ENCODE results near the gene ZNF560.

Gene ZNF560

DNA sequence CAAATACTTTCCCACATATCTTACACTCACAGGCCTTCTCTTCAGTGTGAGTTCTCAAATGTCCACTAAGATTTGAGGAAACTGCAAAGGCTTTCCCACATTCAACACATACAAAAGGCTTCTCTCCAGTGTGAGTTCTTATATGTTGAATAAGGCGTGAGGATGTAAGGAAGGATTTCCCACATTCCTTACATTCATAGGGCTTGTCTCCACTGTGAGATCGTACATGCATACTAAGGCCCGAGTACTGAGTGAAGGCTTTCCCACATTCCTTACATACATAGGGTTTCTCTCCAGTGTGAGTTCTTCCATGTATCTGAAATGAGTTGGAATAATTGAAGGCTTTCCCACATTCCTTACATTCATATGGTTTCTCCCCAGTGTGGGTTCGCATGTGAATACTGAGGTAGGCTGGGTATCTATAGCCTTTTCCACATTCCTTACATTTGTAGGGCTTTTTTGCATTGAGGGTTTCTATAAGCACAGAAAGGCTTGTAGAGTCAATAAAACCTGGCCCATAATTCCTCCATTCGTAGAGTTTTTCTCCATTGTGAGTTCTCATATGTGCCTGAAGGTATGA, 30.4 kb upstream of the ZNF560 start:
- peak; percentile 34; the same call in 1 of the 2 replicates for TF ChIP-seq ZFP3 (CRISPR knock-in tag; IDR thresholded peaks at IDR 0.05)
- TF ChIP-seq ISL1 (CRISPR knock-in tag; IDR thresholded peaks at IDR 0.05) = no peak
- no peak for ATAC-seq

DNA sequence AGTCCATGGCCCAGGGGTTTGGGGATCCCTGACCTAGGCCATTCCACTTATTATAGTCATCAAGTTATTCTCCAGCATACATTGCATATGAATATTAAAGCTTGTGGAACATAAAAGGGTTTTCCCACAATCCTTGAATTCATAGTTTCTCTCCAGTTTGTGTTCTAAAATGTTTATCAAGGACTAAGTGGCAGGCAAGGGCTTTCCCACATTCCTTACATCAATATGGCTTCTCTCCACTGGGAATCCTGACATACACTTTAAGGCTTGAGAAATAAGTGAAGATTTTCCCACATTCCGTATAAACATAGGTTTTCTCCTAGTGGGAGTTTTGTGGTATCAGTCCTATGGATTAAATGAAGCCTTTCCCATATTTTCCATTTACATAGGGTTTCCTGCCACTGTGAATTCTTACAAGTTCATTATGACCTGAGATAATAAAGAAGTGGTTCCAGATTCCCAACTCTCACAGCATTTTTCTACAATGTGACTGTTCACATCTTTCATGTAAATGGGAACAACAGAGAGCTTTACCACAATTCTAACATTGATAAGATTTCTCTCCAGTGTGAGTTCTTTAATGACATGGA, 25.6 kb upstream of the ZNF560 start:
- no peak for ATAC-seq
- TF ChIP-seq TCF4 (CRISPR knock-in tag; IDR thresholded peaks at IDR 0.05; ENCODE audit: borderline replicate concordance) (no peak), BACH2 (CRISPR knock-in tag; IDR thresholded peaks at IDR 0.05; ENCODE audit: borderline replicate concordance) (no peak), ZFP30 (CRISPR knock-in tag; IDR thresholded peaks at IDR 0.05) (no peak), ESRRG (CRISPR knock-in tag; IDR thresholded peaks at IDR 0.05) (no peak), PPARA (CRISPR knock-in tag; IDR thresholded peaks at IDR 0.05; ENCODE audit: borderline replicate concordance) (no peak), ZC3H10 (CRISPR knock-in tag; IDR thresholded peaks at IDR 0.05) (no peak), ZNF565 (CRISPR knock-in tag; conservative IDR thresholded peaks at IDR 0.05; ENCODE audit: low read depth) (no peak), RARB (CRISPR knock-in tag; IDR thresholded peaks at IDR 0.05) (no peak), CSDC2 (CRISPR knock-in tag; IDR thresholded peaks at IDR 0.05) (no peak), TOX (CRISPR knock-in tag; IDR thresholded peaks at IDR 0.05; ENCODE audit: borderline replicate concordance) (no peak), ZNF8 (CRISPR knock-in tag; IDR thresholded peaks at IDR 0.05) (no peak), ZNF70 (CRISPR knock-in tag; IDR thresholded peaks at IDR 0.05) (no peak), ISL1 (CRISPR knock-in tag; IDR thresholded peaks at IDR 0.05) (no peak), ZFP3 (CRISPR knock-in tag; IDR thresholded peaks at IDR 0.05) (no peak), SNAI2 (CRISPR knock-in tag; IDR thresholded peaks at IDR 0.05) (no peak), OSR1 (CRISPR knock-in tag; IDR thresholded peaks at IDR 0.05) (no peak), GLIS3 (CRISPR knock-in tag; IDR thresholded peaks at IDR 0.05) (no peak)
- TF ChIP-seq, protein P1, sequence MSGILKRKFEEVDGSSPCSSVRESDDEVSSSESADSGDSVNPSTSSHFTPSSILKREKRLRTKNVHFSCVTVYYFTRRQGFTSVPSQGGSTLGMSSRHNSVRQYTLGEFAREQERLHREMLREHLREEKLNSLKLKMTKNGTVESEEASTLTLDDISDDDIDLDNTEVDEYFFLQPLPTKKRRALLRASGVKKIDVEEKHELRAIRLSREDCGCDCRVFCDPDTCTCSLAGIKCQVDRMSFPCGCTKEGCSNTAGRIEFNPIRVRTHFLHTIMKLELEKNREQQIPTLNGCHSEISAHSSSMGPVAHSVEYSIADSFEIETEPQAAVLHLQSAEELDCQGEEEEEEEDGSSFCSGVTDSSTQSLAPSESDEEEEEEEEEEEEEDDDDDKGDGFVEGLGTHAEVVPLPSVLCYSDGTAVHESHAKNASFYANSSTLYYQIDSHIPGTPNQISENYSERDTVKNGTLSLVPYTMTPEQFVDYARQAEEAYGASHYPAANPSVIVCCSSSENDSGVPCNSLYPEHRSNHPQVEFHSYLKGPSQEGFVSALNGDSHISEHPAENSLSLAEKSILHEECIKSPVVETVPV (CRISPR knock-in tag; IDR thresholded peaks at IDR 0.05) = no peak
- TF ChIP-seq, protein P2, sequence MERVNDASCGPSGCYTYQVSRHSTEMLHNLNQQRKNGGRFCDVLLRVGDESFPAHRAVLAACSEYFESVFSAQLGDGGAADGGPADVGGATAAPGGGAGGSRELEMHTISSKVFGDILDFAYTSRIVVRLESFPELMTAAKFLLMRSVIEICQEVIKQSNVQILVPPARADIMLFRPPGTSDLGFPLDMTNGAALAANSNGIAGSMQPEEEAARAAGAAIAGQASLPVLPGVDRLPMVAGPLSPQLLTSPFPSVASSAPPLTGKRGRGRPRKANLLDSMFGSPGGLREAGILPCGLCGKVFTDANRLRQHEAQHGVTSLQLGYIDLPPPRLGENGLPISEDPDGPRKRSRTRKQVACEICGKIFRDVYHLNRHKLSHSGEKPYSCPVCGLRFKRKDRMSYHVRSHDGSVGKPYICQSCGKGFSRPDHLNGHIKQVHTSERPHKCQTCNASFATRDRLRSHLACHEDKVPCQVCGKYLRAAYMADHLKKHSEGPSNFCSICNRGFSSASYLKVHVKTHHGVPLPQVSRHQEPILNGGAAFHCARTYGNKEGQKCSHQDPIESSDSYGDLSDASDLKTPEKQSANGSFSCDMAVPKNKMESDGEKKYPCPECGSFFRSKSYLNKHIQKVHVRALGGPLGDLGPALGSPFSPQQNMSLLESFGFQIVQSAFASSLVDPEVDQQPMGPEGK (CRISPR knock-in tag; IDR thresholded peaks at IDR 0.05; ENCODE audit: borderline replicate concordance) = no peak
- TF ChIP-seq, protein P3, sequence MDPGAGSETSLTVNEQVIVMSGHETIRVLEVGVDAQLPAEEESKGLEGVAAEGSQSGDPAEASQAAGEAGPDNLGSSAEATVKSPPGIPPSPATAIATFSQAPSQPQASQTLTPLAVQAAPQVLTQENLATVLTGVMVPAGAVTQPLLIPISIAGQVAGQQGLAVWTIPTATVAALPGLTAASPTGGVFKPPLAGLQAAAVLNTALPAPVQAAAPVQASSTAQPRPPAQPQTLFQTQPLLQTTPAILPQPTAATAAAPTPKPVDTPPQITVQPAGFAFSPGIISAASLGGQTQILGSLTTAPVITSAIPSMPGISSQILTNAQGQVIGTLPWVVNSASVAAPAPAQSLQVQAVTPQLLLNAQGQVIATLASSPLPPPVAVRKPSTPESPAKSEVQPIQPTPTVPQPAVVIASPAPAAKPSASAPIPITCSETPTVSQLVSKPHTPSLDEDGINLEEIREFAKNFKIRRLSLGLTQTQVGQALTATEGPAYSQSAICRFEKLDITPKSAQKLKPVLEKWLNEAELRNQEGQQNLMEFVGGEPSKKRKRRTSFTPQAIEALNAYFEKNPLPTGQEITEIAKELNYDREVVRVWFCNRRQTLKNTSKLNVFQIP (CRISPR knock-in tag; IDR thresholded peaks at IDR 0.05; ENCODE audit: borderline replicate concordance, low read depth) = no peak

DNA sequence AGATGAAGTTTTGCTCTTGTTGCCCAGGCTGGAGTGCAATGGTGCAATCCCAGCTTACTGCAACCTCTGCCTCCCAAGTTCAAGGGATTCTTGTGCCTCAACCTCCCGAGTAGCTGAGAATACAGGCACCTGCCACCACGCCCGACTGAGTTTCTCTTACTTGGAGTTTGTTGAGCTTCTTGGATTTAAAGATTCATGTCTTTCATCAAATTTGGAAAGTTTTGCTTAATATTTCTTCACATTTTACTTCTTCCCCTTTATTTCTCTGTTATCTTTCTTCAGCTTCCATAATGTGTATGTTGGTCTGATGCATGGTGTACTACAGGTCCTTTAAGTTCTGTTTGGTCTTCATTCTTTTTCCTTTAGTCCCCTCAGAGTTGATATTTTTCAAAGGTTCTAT, 8.9 kb upstream of the ZNF560 start:
- ATAC-seq = no peak
- TF ChIP-seq ARNTL (CRISPR knock-in tag; IDR thresholded peaks at IDR 0.05; ENCODE audit: borderline replicate concordance, low read depth) = no peak
- TF ChIP-seq BACH2 (CRISPR knock-in tag; IDR thresholded peaks at IDR 0.05; ENCODE audit: borderline replicate concordance) = no peak
- TF ChIP-seq, protein P4, sequence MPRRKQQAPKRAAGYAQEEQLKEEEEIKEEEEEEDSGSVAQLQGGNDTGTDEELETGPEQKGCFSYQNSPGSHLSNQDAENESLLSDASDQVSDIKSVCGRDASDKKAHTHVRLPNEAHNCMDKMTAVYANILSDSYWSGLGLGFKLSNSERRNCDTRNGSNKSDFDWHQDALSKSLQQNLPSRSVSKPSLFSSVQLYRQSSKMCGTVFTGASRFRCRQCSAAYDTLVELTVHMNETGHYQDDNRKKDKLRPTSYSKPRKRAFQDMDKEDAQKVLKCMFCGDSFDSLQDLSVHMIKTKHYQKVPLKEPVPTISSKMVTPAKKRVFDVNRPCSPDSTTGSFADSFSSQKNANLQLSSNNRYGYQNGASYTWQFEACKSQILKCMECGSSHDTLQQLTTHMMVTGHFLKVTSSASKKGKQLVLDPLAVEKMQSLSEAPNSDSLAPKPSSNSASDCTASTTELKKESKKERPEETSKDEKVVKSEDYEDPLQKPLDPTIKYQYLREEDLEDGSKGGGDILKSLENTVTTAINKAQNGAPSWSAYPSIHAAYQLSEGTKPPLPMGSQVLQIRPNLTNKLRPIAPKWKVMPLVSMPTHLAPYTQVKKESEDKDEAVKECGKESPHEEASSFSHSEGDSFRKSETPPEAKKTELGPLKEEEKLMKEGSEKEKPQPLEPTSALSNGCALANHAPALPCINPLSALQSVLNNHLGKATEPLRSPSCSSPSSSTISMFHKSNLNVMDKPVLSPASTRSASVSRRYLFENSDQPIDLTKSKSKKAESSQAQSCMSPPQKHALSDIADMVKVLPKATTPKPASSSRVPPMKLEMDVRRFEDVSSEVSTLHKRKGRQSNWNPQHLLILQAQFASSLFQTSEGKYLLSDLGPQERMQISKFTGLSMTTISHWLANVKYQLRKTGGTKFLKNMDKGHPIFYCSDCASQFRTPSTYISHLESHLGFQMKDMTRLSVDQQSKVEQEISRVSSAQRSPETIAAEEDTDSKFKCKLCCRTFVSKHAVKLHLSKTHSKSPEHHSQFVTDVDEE (CRISPR knock-in tag; IDR thresholded peaks at IDR 0.05) = no peak
- TF ChIP-seq, protein P1 (CRISPR knock-in tag; IDR thresholded peaks at IDR 0.05) = no peak
- TF ChIP-seq, protein P5, sequence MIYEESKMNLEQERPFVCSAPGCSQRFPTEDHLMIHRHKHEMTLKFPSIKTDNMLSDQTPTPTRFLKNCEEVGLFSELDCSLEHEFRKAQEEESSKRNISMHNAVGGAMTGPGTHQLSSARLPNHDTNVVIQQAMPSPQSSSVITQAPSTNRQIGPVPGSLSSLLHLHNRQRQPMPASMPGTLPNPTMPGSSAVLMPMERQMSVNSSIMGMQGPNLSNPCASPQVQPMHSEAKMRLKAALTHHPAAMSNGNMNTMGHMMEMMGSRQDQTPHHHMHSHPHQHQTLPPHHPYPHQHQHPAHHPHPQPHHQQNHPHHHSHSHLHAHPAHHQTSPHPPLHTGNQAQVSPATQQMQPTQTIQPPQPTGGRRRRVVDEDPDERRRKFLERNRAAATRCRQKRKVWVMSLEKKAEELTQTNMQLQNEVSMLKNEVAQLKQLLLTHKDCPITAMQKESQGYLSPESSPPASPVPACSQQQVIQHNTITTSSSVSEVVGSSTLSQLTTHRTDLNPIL (CRISPR knock-in tag; IDR thresholded peaks at IDR 0.05; ENCODE audit: low read depth) = no peak
- TF ChIP-seq RARB (CRISPR knock-in tag; IDR thresholded peaks at IDR 0.05) = no peak
- no peak for TF ChIP-seq OSR1 (CRISPR knock-in tag; IDR thresholded peaks at IDR 0.05)
- TF ChIP-seq ZNF565 (CRISPR knock-in tag; conservative IDR thresholded peaks at IDR 0.05; ENCODE audit: low read depth) = no peak
- TF ChIP-seq TCF4 (CRISPR knock-in tag; IDR thresholded peaks at IDR 0.05; ENCODE audit: borderline replicate concordance) = no peak
- TF ChIP-seq ZFP3 (CRISPR knock-in tag; IDR thresholded peaks at IDR 0.05) = no peak

Data from SK-N-SH treated with all-trans-retinoic acid at 6 μM for 48 hours (cell line).